Smooth muscle cell (in vitro differentiated cells): Measurements from ENCODE around the gene IGSF11. TPM values are rescaled to one million over a fixed set of nuclear protein-coding genes. Genes with fewer than 3 reads are reported as not detected.

Experiments
- DNase-seq: peaks from one replicate; lab custom pipeline; 2025; ENCODE audit not compliant: unreplicated experiment; lab: John Stamatoyannopoulos, UW
- H2AFZ ChIP-seq: fragments of 200-600 bp; sonication (generic); 2 replicates; pipeline ENCODE4 v1.6.0; 2016; ENCODE audit warnings: antibody characterized with exemption, low read depth, mild to moderate bottlenecking
- H3F3A ChIP-seq: fragments of 200-600 bp; sonication (generic); 2 replicates; pipeline ENCODE4 v1.6.0; 2017; ENCODE audit warnings: antibody characterized with exemption, low read depth
- H3K27ac ChIP-seq: fragments of 200-600 bp; sonication (generic); 2 replicates; pipeline ENCODE4 v1.5.1; 2016; ENCODE audit warnings: low read depth, mild to moderate bottlenecking
- H3K27me3 ChIP-seq: fragments of 200-600 bp; sonication (generic); 2 replicates; pipeline ENCODE4 v1.6.1; 2016; ENCODE audit warnings: low read depth, mild to moderate bottlenecking
- H3K36me3 ChIP-seq: fragments of 200-600 bp; sonication (generic); 2 replicates; pipeline ENCODE4 v1.5.1; 2016; ENCODE audit warnings: low read depth
- H3K4me1 ChIP-seq: fragments of 200-600 bp; sonication (generic); 2 replicates; pipeline ENCODE4 v1.5.1; 2016; ENCODE audit warnings: low read depth
- H3K4me2 ChIP-seq: fragments of 200-600 bp; sonication (generic); 2 replicates; pipeline ENCODE4 v1.6.0; 2016; ENCODE audit warnings: mild to moderate bottlenecking
- H3K4me3 ChIP-seq: fragments of 200-600 bp; sonication (generic); 2 replicates; pipeline ENCODE4 v1.5.1; 2016; ENCODE audit warnings: mild to moderate bottlenecking
- H3K79me2 ChIP-seq: fragments of 200-600 bp; sonication (generic); 2 replicates; pipeline ENCODE4 v1.6.0; 2016; ENCODE audit warnings: low read depth, mild to moderate bottlenecking
- H3K9ac ChIP-seq: fragments of 200-600 bp; sonication (generic); 2 replicates; pipeline ENCODE4 v1.6.0; 2016; ENCODE audit warnings: low read depth
- H3K9me3 ChIP-seq: fragments of 200-600 bp; sonication (generic); replicated peaks from 2 replicates; pipeline ENCODE4 v1.5.1; 2016; ENCODE audit warnings: low read depth
- H4K20me1 ChIP-seq: fragments of 200-600 bp; sonication (generic); 2 replicates; pipeline ENCODE4 v1.6.0; 2016; ENCODE audit warnings: low read depth
- CTCF ChIP-seq: fragments of 200-600 bp; sonication (generic); IDR thresholded peaks from 2 replicates; pipeline ENCODE4 v1.5.1; 2017; ENCODE audit warnings: borderline replicate concordance, mild to moderate bottlenecking, antibody characterized with exemption; ENCODE audit not compliant: insufficient read depth, poor library complexity, severe bottlenecking
- WGBS: methylation state at CpG from one replicate; pipeline ENCODE4 v1.1.7; 2016; ENCODE audit warnings: low lambda C conversion rate; 5-methylcytosine and 5-hydroxymethylcytosine counted together
- polyA plus RNA-seq: library from polyadenylated mRNA; unstranded; fragments of >200 nt; fragmentation: Nextera tagmentation; extraction: Ambion mirVana; gene quantifications from 2 replicates; pipeline ENCODE4 v1.2.1, GENCODE V29; 2016
- total RNA-seq: library from RNA; depleted of rRNA; stranded (reverse); fragments of >200 nt; gene quantifications from 2 replicates; pipeline ENCODE4 v1.2.3, GENCODE V29; 2014

The IGSF11 gene
- total and polyA plus RNA-seq, 2 experiments from 2014 or later = not detected

GRCh38 chr3:119069725-119070124 lies 35.1 kb upstream of the IGSF11 start:
- Histone ChIP-seq H3K27ac (no peak overlapping the region), H3K9ac (no peak overlapping the region), H3K79me2 (no peaks in the 10 kb centered on the region), H3K4me1 (no peaks in the 10 kb centered on the region), H3K4me3 (no peak overlapping the region), H3K36me3 (no peaks in the 10 kb centered on the region), H2AFZ (no peak overlapping the region), H3K27me3 (peaks cover 11% of the 10 kb centered on the region), H3K4me2 (no peak overlapping the region), H3F3A (no peaks in the 10 kb centered on the region), H4K20me1 (no peaks in the 10 kb centered on the region), H3K9me3 (peaks cover 2% of the 10 kb centered on the region)
- no peak for TF ChIP-seq CTCF
- DNase-seq = no peak
- WGBS = 88% methylated on average over 3 of the region's 3 CpGs

GRCh38 chr3:119063471-119063870 lies 28.8 kb upstream of the IGSF11 start:
- TF ChIP-seq CTCF = no peak
- Histone ChIP-seq H3K9ac (no peak overlapping the region), H4K20me1 (no peaks in the 10 kb centered on the region), H3K79me2 (no peaks in the 10 kb centered on the region), H3K4me2 (no peak overlapping the region), H3K4me3 (no peak overlapping the region), H3K4me1 (no peaks in the 10 kb centered on the region), H3K9me3 (no peaks in the 10 kb centered on the region), H3K27ac (no peak overlapping the region), H3F3A (no peaks in the 10 kb centered on the region), H3K27me3 (peaks cover 33% of the 10 kb centered on the region), H3K36me3 (no peaks in the 10 kb centered on the region), H2AFZ (no peak overlapping the region)
- DNase-seq = no peak
- 53% methylated on average over 1 of the region's 1 CpG for WGBS

- no peaks in the 10 kb centered on the region for H3K9me3 ChIP-seq
- no peaks in the 10 kb centered on the region for H3K36me3 ChIP-seq
- no peak for TF ChIP-seq CTCF
- H3K4me2 ChIP-seq = no peak overlapping the region
- no peak overlapping the region for H3K27ac ChIP-seq
- H3K27me3 ChIP-seq = peaks cover 33% of the 10 kb centered on the region
- H3K4me3 ChIP-seq = no peak overlapping the region
- WGBS = 89% methylated on average over 2 of the region's 2 CpGs
- no peaks in the 10 kb centered on the region for H3F3A ChIP-seq
- H2AFZ ChIP-seq = no peak overlapping the region
- no peaks in the 10 kb centered on the region for H3K79me2 ChIP-seq
- no peaks in the 10 kb centered on the region for H4K20me1 ChIP-seq
- H3K4me1 ChIP-seq = no peaks in the 10 kb centered on the region
- no peak for DNase-seq
- H3K9ac ChIP-seq = no peak overlapping the region
These were observed 28.2 kb upstream of the IGSF11 start for GRCh38 chr3:119062892-119063291.

- WGBS = 86% methylated on average over 2 of the region's 2 CpGs
- H3K36me3 ChIP-seq = no peaks in the 10 kb centered on the region
- H2AFZ ChIP-seq = no peak overlapping the region
- H3K4me2 ChIP-seq = no peak overlapping the region
- no peak overlapping the region for H3K4me3 ChIP-seq
- no peaks in the 10 kb centered on the region for H3K27me3 ChIP-seq
- TF ChIP-seq CTCF = no peak
- H3K9me3 ChIP-seq = no peaks in the 10 kb centered on the region
- H3K79me2 ChIP-seq = no peaks in the 10 kb centered on the region
- no peaks in the 10 kb centered on the region for H3F3A ChIP-seq
- no peak overlapping the region for H3K9ac ChIP-seq
- H3K4me1 ChIP-seq = no peaks in the 10 kb centered on the region
- DNase-seq = no peak
- no peaks in the 10 kb centered on the region for H4K20me1 ChIP-seq
- no peak overlapping the region for H3K27ac ChIP-seq
These were observed 9.9 kb upstream of the IGSF11 start for GRCh38 chr3:119044593-119044992.
